ENCODE measurements around the gene SNAPC1.

Gene SNAPC1

GRCh38 chr14:61761557-61761956 is 663 bp upstream of the SNAPC1 start:
- DNase-seq (ENCODE audit: low read depth), result no peak
- peak overlapping the region; percentile 68 for H3K4me3 ChIP-seq (ENCODE audit: low read depth, low read length)
- TF ChIP-seq MYC (IDR thresholded peaks at IDR 0.05; ENCODE audit: low read depth, low read length) (no peak), POLR2A (IDR thresholded peaks at IDR 0.05; ENCODE audit: extremely low read depth, insufficient read length) (no peak), MAX (IDR thresholded peaks at IDR 0.05; ENCODE audit: low read depth, low read length) (no peak), CTCF (IDR thresholded peaks at IDR 0.05; ENCODE audit: low read depth, low read length) (no peak)

GRCh38 chr14:61764342-61765122 is 2.3 kb downstream of the SNAPC1 start:
- TF ChIP-seq MYC (IDR thresholded peaks at IDR 0.05; ENCODE audit: low read depth, low read length), result no peak
- no peak for TF ChIP-seq CTCF (IDR thresholded peaks at IDR 0.05; ENCODE audit: low read depth, low read length)
- no peak for TF ChIP-seq MAX (IDR thresholded peaks at IDR 0.05; ENCODE audit: low read depth, low read length)
- no peak for TF ChIP-seq POLR2A (IDR thresholded peaks at IDR 0.05; ENCODE audit: extremely low read depth, insufficient read length)
- peak overlapping the region; percentile 95 for H3K4me3 ChIP-seq (ENCODE audit: low read depth, low read length)
- DNase-seq (ENCODE audit: low read depth), result no peak

- H3K4me3 ChIP-seq (ENCODE audit: low read depth, low read length), result peak overlapping the region; percentile 95
- no peak for DNase-seq (ENCODE audit: low read depth)
- TF ChIP-seq CTCF (IDR thresholded peaks at IDR 0.05; ENCODE audit: low read depth, low read length), result no peak
- no peak for TF ChIP-seq MAX (IDR thresholded peaks at IDR 0.05; ENCODE audit: low read depth, low read length)
- TF ChIP-seq POLR2A (IDR thresholded peaks at IDR 0.05; ENCODE audit: extremely low read depth, insufficient read length), result no peak
- TF ChIP-seq MYC (IDR thresholded peaks at IDR 0.05; ENCODE audit: low read depth, low read length), result no peak
These were observed 3.2 kb downstream of the SNAPC1 start for GRCh38 chr14:61765225-61765943.

- no peak overlapping the region for H3K4me3 ChIP-seq (ENCODE audit: low read depth, low read length)
- no peak for TF ChIP-seq POLR2A (IDR thresholded peaks at IDR 0.05; ENCODE audit: extremely low read depth, insufficient read length)
- TF ChIP-seq CTCF (IDR thresholded peaks at IDR 0.05; ENCODE audit: low read depth, low read length), result no peak
- no peak for TF ChIP-seq MYC (IDR thresholded peaks at IDR 0.05; ENCODE audit: low read depth, low read length)
- TF ChIP-seq MAX (IDR thresholded peaks at IDR 0.05; ENCODE audit: low read depth, low read length), result no peak
- DNase-seq (ENCODE audit: low read depth), result no peak
These were observed 3.9 kb downstream of the SNAPC1 start for GRCh38 chr14:61766151-61766550.

- DNase-seq (ENCODE audit: low read depth), result no peak
- TF ChIP-seq MYC (IDR thresholded peaks at IDR 0.05; ENCODE audit: low read depth, low read length), result no peak
- TF ChIP-seq POLR2A (IDR thresholded peaks at IDR 0.05; ENCODE audit: extremely low read depth, insufficient read length), result no peak
- no peak for TF ChIP-seq MAX (IDR thresholded peaks at IDR 0.05; ENCODE audit: low read depth, low read length)
- TF ChIP-seq CTCF (IDR thresholded peaks at IDR 0.05; ENCODE audit: low read depth, low read length), result no peak
- no peak overlapping the region for H3K4me3 ChIP-seq (ENCODE audit: low read depth, low read length)
These were observed 6.0 kb downstream of the SNAPC1 start for GRCh38 chr14:61768240-61768639.
